ENCODE results near the gene CBARP. TPM values are rescaled to one million over a fixed set of nuclear protein-coding genes. Genes with fewer than 3 reads are reported as not detected.

The CBARP gene
- total and polyA plus RNA-seq, 9 of the 15 experiments (the other 6 are each of a cell fraction or from before 2014, with no cell fraction given), result 0.03 to 8.9 (median 1.2) TPM; not detected in 1

GRCh38 chr19:1261798-1262622, 24.2 kb upstream of the CBARP start:
- Histone ChIP-seq H3K9me1 (ENCODE audit: control insufficient read depth, insufficient read depth, low read length) (no peaks in the 10 kb centered on the region), H2AFZ (ENCODE audit: low read depth, low read length) (peak overlapping the region; percentile 67), H3K27me3 (ENCODE audit: control insufficient read depth in 2 of 2, insufficient read depth in 2 of 2, low read length in 2 of 2) (no peaks in the 10 kb centered on the region), H3K9ac (ENCODE audit: insufficient read depth in 1 of 2, low read depth in 2 of 2, low read length in 2 of 2) (peak overlapping the region; percentile 71 to 92), H3K4me2 (ENCODE audit: insufficient read depth, low read length) (peak overlapping the region; percentile 84), H3K4me1 (replicated peaks in 1 of 2; ENCODE audit: control insufficient read depth in 2 of 2, insufficient read depth in 2 of 2, low read length in 2 of 2) (peaks cover 64 to 95% of the 10 kb centered on the region in 2 experiments), H3K9me3 (replicated peaks; ENCODE audit: control insufficient read depth, insufficient read depth, low read depth, low read length) (no peaks in the 10 kb centered on the region), H3K4me3 (peak overlapping the region; percentile 66), H4K20me1 (replicated peaks; ENCODE audit: control insufficient read depth, insufficient read depth, low read length) (0 out of 2 replicates have a peak, but pooled peaks cover 4% of the 10 kb centered on the region), H3K36me3 (ENCODE audit: control insufficient read depth, insufficient read depth, low read length) (peaks cover 16% of the 10 kb centered on the region; the same call in 2 of the 3 replicates), H3K27ac (ENCODE audit: extremely low read depth, low read depth, low read length) (peak overlapping the region; percentile 83), H3K79me2 (ENCODE audit: control insufficient read depth, insufficient read depth, low read length) (peaks cover 18% of the 10 kb centered on the region; the same call in 2 of the 3 replicates)
- intact Hi-C loops (cut with micrococcal nuclease) (no loop called here), in situ Hi-C loops (cut with MboI) (no loop called here)
- FAIRE-seq, result no peak
- ChIA-PET POLR2A (interaction anchor here (1.1 to 2.6 kb wide), 2 partner anchors 9 to 11 kb away, joined by 3 to 14 read pairs; no protein-coding TSS in a partner anchor), CTCF (ENCODE audit: low intra/inter-chr PET ratio) (no interaction called here)
- BruUV-seq (replicated peaks), result no TSS peak
- no peak for DNase-seq (ENCODE audit: extremely low read depth in 1 of 4, low spot score in 3 of 4)
- ATAC-seq, result no peak
- 34% methylated on average over 20 of the region's 28 CpGs for WGBS (ENCODE audit: insufficient coverage, low coverage, missing lambda C conversion rate)
- no peak for TF ChIP-seq PPARD (CRISPR knock-in tag; IDR thresholded peaks at IDR 0.05)
- no peak for TF ChIP-seq HIVEP1 (CRISPR knock-in tag; IDR thresholded peaks at IDR 0.05)
- TF ChIP-seq CUX1 (CRISPR knock-in tag; IDR thresholded peaks at IDR 0.05), result no peak
- TF ChIP-seq ADNP (tag; IDR thresholded peaks at IDR 0.05), result no peak
- no peak for TF ChIP-seq SRSF1 (IDR thresholded peaks at IDR 0.05; ENCODE audit: low read depth, low read length)
- TF ChIP-seq ZKSCAN3 (CRISPR knock-in tag; IDR thresholded peaks at IDR 0.05), result no peak
- TF ChIP-seq PHF8 (IDR thresholded peaks at IDR 0.05; ENCODE audit: borderline replicate concordance, low read length), result peak; percentile 1; the same call in 1 of the 2 replicates

Measured in K562 (cell line).